Measurements from ENCODE around the gene PTPRN2.

DNA sequence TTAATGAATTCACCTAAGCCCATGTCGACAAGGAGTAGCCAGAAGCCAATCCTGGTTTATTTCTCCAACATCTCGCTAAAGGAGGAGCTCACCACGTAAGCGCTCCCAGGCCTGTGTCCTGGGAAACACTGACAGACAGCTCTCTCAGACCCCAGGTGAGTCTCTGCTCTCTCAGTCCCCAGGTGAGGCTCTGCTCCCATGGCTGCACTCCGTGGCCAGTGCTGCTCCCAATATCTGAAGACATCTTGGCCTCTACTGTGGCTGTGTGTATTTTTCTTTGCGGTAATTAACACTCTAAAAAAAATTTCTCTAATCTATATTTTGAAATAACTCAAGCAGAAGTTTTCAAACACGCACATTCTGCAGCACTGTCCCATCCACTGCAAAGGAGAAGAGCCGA, 564.5 kb downstream of the PTPRN2 start:
- TF ChIP-seq EZH2 (IDR thresholded peaks at IDR 0.05; ENCODE audit: low read depth) = no peak
- TF ChIP-seq, protein P1, sequence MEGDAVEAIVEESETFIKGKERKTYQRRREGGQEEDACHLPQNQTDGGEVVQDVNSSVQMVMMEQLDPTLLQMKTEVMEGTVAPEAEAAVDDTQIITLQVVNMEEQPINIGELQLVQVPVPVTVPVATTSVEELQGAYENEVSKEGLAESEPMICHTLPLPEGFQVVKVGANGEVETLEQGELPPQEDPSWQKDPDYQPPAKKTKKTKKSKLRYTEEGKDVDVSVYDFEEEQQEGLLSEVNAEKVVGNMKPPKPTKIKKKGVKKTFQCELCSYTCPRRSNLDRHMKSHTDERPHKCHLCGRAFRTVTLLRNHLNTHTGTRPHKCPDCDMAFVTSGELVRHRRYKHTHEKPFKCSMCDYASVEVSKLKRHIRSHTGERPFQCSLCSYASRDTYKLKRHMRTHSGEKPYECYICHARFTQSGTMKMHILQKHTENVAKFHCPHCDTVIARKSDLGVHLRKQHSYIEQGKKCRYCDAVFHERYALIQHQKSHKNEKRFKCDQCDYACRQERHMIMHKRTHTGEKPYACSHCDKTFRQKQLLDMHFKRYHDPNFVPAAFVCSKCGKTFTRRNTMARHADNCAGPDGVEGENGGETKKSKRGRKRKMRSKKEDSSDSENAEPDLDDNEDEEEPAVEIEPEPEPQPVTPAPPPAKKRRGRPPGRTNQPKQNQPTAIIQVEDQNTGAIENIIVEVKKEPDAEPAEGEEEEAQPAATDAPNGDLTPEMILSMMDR (conservative IDR thresholded peaks at IDR 0.05) = no peak

All from PC-9 (cell line).